ENCODE measurements around the gene OPTC. TPM values are rescaled to one million over a fixed set of nuclear protein-coding genes. Genes with fewer than 3 reads are reported as not detected.
A peak's percentile ranks its signal among the peaks of the same experiment; 100 is the strongest.

OPTC gene
- total RNA-seq, 1 donor: not detected

- H3K36me3 ChIP-seq (ENCODE audit: insufficient read depth, low read length): no peaks in the 10 kb centered on the region
- peak overlapping the region; percentile 95 for H3K27ac ChIP-seq (ENCODE audit: low read depth, low read length)
- no peaks in the 10 kb centered on the region for H4K20me1 ChIP-seq (ENCODE audit: insufficient read depth, low read length)
- no peaks in the 10 kb centered on the region for H3K9me3 ChIP-seq (ENCODE audit: low read depth, low read length)
- no peak for TF ChIP-seq CTCF (IDR thresholded peaks at IDR 0.05; ENCODE audit: extremely low read depth, low read depth, low read length)
- H3K27me3 ChIP-seq (ENCODE audit: insufficient read depth, low read length): no peaks in the 10 kb centered on the region
- no peaks in the 10 kb centered on the region for H3K79me2 ChIP-seq (ENCODE audit: insufficient read depth, low read length)
- peak overlapping the region; percentile 70 for H3K4me2 ChIP-seq (ENCODE audit: insufficient read depth, low read length)
- peaks cover 48% of the 10 kb centered on the region for H3K4me1 ChIP-seq (ENCODE audit: insufficient read depth, low read length)
- H2AFZ ChIP-seq (ENCODE audit: low read length): peak overlapping the region; percentile 4
- no peak for DNase-seq (ENCODE audit: insufficient read length, low spot score, missing footprints)
- H3K4me3 ChIP-seq (ENCODE audit: insufficient read depth, low read length): peak overlapping the region; percentile 34
Measured at GRCh38 chr1:203555511-203556046, 61.6 kb downstream of the OPTC start.

- peak; percentile 86 for DNase-seq (ENCODE audit: insufficient read length, low spot score, missing footprints)
- H2AFZ ChIP-seq (ENCODE audit: low read length): peak overlapping the region; percentile 23
- H3K4me1 ChIP-seq (ENCODE audit: insufficient read depth, low read length): peaks cover 48% of the 10 kb centered on the region
Measured at GRCh38 chr1:203556047-203556851, 62.3 kb downstream of the OPTC start.

GRCh38 chr1:203557390-203557789 is 63.4 kb downstream of the OPTC start:
- Histone ChIP-seq H2AFZ (ENCODE audit: low read length) (peak overlapping the region; percentile 7), H3K27ac (ENCODE audit: low read depth, low read length) (peak overlapping the region; percentile 95), H3K4me1 (ENCODE audit: insufficient read depth, low read length) (peaks cover 45% of the 10 kb centered on the region), H3K79me2 (ENCODE audit: insufficient read depth, low read length) (no peaks in the 10 kb centered on the region), H3K27me3 (ENCODE audit: insufficient read depth, low read length) (no peaks in the 10 kb centered on the region), H4K20me1 (ENCODE audit: insufficient read depth, low read length) (no peaks in the 10 kb centered on the region), H3K4me3 (ENCODE audit: insufficient read depth, low read length) (peak overlapping the region; percentile 23), H3K4me2 (ENCODE audit: insufficient read depth, low read length) (peak overlapping the region; percentile 70), H3K9me3 (ENCODE audit: low read depth, low read length) (no peaks in the 10 kb centered on the region), H3K36me3 (ENCODE audit: insufficient read depth, low read length) (no peaks in the 10 kb centered on the region)
- DNase-seq (ENCODE audit: insufficient read length, low spot score, missing footprints): no peak
- TF ChIP-seq CTCF (IDR thresholded peaks at IDR 0.05; ENCODE audit: extremely low read depth, low read depth, low read length): no peak

More at GRCh38 chr1:203556047-203556851, 62.3 kb downstream of the OPTC start:
- Histone ChIP-seq H3K27ac (ENCODE audit: low read depth, low read length) (peak overlapping the region; percentile 95), H4K20me1 (ENCODE audit: insufficient read depth, low read length) (no peaks in the 10 kb centered on the region), H3K79me2 (ENCODE audit: insufficient read depth, low read length) (no peaks in the 10 kb centered on the region), H3K4me3 (ENCODE audit: insufficient read depth, low read length) (peak overlapping the region; percentile 34), H3K9me3 (ENCODE audit: low read depth, low read length) (no peaks in the 10 kb centered on the region), H3K36me3 (ENCODE audit: insufficient read depth, low read length) (no peaks in the 10 kb centered on the region), H3K27me3 (ENCODE audit: insufficient read depth, low read length) (no peaks in the 10 kb centered on the region), H3K4me2 (ENCODE audit: insufficient read depth, low read length) (peak overlapping the region; percentile 70)
- no peak for TF ChIP-seq CTCF (IDR thresholded peaks at IDR 0.05; ENCODE audit: extremely low read depth, low read depth, low read length)

GRCh38 chr1:203558064-203558760 is 64.3 kb downstream of the OPTC start:
- Histone ChIP-seq H2AFZ (ENCODE audit: low read length) (no peak overlapping the region), H3K27me3 (ENCODE audit: insufficient read depth, low read length) (no peaks in the 10 kb centered on the region), H3K4me1 (ENCODE audit: insufficient read depth, low read length) (peaks cover 45% of the 10 kb centered on the region), H4K20me1 (ENCODE audit: insufficient read depth, low read length) (no peaks in the 10 kb centered on the region), H3K9me3 (ENCODE audit: low read depth, low read length) (no peaks in the 10 kb centered on the region), H3K36me3 (ENCODE audit: insufficient read depth, low read length) (no peaks in the 10 kb centered on the region), H3K4me3 (ENCODE audit: insufficient read depth, low read length) (no peak overlapping the region), H3K79me2 (ENCODE audit: insufficient read depth, low read length) (no peaks in the 10 kb centered on the region), H3K27ac (ENCODE audit: low read depth, low read length) (peak overlapping the region; percentile 95), H3K4me2 (ENCODE audit: insufficient read depth, low read length) (peak overlapping the region; percentile 70)
- TF ChIP-seq CTCF (IDR thresholded peaks at IDR 0.05; ENCODE audit: extremely low read depth, low read depth, low read length): no peak
- peak; percentile 88 for DNase-seq (ENCODE audit: insufficient read length, low spot score, missing footprints)
